HuH-7 (cell line): ENCODE measurements around the gene SLC9A6.

Source experiments
- DNase-seq: peaks from one replicate; pipeline ENCODE4 v3.0.0; 2011; ENCODE audit warnings: low spot score

SLC9A6 gene

DNA sequence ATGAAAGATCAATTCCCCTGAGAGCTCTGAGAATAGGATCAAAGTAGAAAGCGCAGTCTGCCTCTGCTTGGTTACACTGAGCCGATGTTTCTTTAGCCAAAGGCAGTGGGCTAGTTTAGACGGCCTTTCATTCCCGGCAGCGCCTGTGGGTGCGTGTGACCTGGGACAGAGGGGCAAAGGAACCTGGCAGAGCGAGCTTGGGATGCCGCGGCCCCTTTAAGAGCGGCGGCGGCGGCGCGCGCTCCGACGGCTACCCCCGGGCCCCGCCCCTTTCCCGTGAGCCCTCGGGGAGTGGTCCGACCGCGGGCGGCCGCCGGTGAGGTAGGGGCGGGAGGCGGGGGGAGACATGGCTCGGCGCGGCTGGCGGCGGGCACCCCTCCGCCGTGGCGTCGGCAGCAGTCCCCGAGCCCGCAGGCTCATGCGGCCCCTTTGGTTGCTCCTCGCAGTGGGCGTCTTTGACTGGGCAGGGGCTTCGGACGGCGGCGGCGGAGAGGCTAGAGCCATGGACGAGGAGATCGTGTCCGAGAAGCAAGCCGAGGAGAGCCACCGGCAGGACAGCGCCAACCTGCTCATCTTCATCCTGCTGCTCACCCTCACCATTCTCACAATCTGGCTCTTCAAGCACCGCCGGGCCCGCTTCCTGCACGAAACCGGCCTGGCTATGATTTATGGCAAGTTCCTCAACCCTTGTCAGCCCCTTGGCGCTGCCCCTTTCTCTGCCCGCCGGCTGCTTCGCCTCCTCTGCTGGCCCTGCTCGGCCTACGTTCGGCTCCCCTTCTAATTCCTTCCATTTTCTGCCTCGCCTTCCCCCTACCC is at the start of gene SLC9A6:
SLC9A6 (plus strand) TSS at position 279 of the 816 bp plus-strand sequence; CDS start at position 503, 224 bp downstream.
- DNase-seq, result peak; percentile 69

DNA sequence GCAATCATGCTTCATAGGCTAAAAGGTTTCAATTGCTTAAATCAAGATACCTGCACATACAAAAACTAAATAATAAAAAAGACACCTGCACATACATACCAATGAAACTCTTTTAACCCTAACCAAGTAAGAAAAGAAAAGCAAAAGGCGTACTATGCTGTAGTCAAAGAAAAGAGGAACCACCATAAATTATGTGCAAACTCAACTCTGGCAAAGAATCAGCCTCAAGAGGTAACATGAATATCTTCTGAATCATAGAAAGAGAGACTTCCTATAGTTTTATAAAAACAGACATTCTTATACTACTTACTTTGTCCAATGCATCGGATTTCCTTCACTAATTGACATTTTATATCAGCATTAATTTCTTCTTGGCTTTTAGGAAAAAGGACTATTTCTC is 40.7 kb upstream of the SLC9A6 start:
- DNase-seq, result no peak

DNA sequence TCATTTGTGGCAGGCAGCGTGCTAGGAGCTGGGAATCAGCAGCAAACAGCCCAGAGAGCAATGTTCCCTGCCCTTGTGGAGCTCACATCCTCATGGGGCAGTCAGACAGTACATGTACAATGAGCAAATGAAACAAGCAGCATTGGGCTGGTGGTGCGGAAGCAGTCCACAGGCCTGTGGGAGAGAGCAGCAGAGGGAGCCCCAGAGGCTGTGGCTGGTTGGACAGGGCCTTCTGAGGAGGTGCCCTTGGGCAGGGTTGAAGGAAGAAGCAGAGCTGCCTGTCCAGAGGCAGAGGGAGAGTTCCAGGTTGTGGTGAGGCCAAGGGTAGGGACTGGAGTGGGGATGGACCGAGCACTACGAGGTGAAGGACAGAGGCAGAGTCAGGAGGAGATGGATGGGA is 33.9 kb upstream of the SLC9A6 start:
- DNase-seq, result no peak

DNA sequence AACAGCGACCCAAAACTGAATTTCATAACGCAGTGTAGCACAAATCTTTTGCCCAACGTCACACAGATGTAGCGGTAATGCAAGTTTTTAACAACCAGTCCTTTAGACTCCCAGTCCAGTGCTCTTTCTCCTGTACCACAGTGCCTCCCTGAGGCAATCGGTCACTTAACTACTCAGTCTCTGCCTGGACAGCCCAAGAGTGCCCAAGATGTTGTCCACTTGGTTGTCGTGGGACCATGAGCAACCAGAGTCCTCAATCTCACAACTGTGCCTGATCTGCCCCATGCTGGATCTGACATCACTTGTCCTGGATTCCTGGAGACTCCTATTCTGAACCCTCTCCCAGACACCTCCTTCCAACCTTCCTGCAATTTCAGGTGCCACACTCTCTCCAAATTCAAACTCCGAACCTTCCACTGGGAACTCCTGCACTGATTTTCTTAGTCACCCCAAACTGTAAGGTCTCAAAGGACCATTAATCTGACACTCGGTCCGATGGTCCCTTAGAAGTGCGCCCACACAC is 12.1 kb upstream of the SLC9A6 start:
- no peak for DNase-seq

DNA sequence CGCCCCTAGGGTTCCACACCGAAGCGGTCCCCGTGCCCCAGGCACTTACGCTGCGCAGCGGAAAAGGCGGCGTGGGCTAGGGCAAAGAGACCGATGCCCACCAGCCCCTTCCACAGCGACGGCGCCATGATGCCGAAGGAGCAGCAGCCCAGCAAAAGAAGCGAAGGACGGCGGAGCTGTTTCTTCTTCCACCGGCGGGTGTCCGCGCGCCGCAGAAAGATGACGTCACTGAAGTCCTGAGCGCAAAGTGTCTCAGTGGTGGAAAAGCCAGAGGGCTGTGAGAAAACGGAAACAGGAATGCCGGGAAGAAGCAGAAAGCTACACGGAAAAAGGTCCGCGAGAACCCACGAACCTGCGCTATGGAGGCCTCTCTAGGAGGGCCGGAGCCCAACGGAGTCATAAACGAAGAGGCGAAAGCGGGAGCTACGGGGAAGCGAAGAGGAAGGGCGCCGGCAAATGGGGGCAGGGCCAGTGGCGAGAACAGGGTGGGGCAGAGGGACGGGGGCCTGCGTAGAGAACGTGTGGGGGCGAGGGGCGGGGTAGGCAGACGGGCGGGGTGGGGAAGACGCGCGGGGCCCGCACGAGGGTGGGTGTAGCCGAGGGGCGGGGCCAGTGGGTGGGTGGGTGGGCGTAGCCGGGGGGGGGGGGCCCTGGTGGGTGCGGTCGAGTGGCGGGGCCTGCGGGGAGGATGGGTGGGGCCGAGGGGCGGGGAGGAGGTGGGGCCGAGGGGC is 11.5 kb upstream of the SLC9A6 start, which contains the start of gene MMGT1:
MMGT1 (minus strand) TSS at position 441 of the 731 bp plus-strand sequence; CDS start at position 128, 313 bp downstream.
- DNase-seq, result peak; percentile 67

DNA sequence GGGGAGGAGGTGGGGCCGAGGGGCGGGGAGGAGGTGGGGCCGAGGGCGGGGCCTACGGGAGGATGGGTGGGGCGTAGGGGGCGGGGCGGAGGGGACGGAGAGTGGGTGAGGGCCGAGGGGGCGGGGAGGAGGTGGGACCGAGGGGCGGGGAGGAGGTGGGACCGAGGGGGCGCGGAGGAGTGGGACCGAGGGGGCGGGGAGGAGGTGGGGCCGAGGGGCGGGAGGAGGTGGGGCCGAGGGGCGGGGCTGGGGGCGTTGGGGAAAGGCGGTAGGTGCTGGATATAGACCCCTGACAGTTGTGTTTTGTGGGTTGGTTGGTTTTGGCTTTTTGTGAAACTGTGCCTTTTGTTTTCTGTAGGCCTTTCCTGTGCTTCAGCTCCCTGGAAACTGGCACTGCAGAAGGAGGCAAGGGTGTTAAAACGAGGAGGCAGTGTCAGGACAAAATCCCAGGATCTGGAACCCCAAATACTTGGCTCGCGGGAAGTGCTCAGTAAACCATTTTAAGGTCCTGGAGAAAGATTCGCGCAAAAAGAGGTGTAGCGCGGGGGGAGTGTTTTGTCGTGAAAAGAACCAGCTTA is 10.9 kb upstream of the SLC9A6 start:
- peak; percentile 64 for DNase-seq

DNA sequence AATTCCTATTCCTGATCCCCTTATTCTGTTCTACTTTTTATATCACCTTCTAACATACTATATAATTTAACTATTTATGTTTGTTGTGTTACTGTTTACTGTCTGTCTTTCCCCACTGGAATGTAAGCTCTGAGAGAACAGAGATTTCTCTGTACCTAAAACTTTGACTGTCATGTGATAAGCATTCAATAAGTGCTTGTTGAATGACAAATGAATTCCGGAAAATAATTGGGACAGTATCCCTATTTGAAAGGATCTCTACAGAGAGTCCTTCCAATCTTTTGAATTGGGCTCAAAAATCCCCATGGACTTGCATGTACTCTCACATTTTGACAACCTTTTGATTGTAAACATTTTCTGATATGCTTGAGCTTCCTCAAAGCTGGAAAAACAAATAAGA is 9.8 kb upstream of the SLC9A6 start:
- DNase-seq, result no peak

DNA sequence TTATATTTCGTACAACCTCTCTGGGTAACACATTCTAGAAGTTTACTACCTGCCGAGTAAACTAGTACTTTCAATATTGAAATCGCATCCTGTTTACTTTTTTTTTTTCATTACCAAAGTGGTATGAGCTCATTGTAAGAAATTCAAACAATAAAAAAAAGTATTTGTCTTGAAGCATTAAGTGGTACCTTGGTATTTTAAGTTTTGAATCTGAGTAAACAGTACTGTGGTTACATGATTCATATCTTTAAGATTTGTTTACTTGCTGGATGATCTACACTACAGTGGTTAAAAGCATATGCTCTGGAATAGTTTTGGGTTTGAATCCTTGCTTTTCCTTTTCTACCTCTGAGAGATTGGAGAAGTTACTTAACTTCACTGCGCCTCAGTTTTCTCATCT is 7.6 kb upstream of the SLC9A6 start:
- DNase-seq, result no peak

DNA sequence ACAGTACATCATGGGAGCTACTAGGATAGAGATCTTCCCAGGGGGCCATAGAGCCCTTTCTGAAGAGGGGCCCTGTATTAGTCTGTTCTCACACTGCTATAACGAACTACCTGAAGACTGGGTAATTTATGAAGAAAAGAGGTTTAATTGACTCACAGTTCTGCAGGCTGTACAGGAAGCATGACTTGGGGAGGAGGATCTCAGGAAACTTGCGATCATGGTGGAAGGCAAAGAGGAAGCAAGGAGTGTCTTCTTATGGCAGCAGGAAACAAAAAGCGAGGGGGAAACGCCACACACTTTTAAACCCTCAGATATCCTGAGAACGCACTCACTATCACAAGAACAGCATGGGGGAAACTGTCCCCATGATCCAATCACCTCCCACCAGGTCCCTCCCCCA is 4.2 kb upstream of the SLC9A6 start:
- no peak for DNase-seq

DNA sequence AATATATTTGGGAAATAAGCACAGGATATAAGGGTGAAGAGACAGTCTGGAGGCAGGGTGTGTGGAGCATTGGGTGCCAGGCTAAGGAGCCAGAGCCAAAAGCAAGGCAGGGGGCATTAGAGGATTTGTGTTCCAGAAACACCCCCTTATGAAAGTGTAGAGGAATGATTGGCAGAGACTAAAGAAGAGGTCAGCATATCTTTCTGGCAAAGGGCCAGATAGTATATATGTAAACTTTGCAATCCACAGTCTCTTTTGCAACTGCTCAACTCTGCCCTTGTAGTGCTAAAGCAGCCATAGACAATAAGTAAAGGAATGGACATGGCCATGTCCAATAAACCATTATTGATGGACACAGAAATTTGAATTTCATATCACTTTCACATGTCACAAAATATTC is 3.6 kb upstream of the SLC9A6 start:
- no peak for DNase-seq

DNA sequence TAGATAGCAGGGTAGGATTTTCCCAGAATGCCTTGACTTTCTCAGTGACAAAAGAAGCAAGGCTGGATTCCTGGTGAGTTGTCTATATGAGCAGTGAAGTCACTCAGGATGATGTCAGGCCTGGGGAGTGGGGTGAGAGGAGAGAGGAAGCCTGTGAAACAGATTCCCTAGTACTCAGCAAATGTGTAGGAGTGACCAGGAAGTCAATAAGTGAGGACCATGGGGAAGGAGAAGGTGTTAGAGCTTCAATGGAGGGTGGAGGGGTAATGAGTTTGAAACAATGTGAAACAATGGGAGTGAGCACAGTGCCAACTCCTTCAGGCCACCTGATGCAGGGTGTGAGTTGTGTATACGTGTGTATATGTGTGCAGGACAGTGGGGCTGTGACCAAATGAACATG is 2.4 kb upstream of the SLC9A6 start:
- no peak for DNase-seq

DNA sequence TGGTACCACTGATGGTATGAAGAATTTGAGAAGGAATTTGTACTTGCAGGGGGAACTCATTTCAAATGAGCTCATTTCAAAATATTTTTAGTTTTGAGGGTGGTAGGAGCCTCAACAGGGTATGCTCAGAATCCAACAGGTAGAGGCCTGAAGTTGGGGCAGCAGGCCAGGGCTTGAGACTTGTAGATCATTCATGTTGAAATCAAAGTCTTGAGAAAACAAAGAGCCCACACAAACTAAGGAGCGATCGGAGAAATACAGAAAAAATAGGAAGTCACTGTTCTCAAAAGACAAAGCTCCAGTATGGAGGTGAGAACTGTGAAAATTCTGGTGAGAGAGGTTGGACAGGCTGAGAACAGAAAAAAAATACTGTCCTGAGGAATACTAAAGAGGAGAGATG is 979 bp upstream of the SLC9A6 start:
- DNase-seq, result no peak

DNA sequence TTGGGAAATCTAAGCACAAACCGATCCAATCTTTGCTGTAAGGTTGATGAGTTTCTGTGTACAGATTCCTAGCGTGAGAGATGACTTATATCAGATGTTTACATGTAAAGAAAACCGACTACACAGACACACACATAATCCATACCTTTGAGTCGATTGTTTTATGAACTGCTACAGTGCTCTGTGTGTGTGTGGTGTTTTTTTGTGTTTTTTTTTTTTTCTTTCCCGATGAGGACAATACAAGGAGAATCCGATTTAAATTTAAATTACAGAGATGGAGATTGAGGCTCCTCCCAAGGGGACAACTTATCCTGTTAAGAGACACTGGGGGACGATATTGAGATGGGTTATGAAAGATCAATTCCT is 461 bp upstream of the SLC9A6 start:
- no peak for DNase-seq

DNA sequence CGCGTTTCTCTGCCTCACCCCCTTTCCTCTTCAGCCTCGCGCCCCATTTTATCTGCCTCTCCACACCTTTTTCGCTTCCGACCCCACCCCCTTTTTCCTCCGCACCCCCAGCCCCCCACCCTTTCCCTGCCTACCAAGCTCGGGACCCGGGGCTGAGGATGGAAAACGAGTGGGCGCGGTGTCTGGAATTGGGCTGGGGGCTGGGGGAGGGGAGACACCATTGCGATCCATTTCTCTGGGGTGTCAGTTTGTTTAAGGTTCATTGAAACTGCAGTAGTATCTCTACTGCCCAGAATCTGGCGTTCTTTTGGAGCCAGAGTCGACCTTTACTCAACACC is 707 bp downstream of the SLC9A6 start:
- DNase-seq, result peak; percentile 9

DNA sequence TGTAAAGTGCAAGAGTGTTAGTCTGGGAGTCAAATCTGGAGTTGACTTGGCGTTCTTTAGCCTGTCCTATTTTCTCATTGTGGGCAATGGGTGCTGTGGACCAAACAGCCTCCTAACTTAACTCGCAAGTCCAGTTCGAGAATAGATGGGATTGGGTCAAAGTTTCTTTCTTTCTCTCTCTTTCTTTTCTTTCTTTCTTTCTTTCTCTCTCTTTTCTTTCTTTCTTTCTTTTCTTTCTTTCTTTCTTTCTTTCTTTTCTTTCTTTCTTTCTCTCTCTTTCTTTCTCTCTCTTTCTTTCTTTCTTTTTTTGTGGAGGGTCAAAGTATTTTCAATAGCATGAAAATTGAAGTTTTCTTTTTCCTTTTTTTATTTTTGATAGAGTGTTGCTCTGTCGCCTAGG is 3.0 kb downstream of the SLC9A6 start:
- DNase-seq, result no peak

DNA sequence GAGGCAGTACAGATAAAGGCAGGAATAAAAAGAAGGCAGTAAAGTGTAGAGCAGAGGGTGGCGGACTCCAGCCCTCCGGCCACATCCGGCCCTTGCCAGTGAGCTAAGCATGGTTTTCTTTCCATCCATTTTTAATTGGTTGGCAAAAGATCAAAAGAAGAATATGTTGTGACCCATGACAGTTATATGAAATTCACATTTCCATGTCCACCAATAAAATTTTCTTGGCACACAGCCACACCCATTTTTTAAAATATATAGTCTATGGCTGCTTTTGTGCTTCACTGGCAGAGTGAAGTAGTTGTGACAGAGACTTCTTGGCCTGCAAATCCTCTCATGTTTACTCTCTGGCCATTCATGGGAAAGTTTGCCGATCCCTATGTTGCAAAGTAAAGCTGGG is 29.8 kb downstream of the SLC9A6 start:
- no peak for DNase-seq

DNA sequence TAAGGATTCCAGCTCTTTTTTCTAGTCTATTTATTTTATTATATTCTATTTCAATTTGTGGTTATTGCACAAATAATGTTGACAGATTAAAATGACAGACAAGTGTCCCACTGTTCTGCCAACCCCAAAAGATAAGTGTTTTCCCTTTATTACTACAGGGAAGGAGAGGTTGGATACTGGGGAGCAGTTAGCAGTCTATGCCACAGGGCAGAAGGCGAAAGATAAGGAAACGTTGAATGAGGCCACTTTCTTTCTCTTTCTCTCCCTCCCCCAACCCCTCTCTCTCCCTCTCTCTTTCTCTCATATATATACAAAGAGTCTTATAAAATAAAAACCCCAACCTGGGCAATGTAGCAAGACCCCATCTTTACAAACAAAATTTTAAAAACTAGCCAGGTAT is 31.6 kb downstream of the SLC9A6 start:
- DNase-seq, result no peak

DNA sequence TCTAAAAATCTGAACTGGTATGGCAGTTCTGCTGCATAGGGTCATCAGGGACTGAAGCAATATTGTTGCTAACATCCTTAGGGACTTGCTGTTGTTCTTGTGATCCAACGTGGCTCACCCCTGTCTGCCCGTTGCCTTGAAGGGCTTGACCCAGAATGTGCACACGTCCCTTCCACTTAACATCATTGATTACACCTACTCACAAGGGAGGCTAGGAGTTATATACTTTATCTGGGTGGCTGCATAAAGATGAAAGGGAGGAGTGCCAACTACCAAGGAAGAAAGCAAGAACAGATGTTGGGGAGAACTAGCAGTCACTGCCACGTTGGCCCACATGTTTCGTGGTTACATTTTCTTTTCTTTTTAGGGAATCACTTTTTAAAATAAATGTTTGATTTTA is 34.0 kb downstream of the SLC9A6 start:
- no peak for DNase-seq

DNA sequence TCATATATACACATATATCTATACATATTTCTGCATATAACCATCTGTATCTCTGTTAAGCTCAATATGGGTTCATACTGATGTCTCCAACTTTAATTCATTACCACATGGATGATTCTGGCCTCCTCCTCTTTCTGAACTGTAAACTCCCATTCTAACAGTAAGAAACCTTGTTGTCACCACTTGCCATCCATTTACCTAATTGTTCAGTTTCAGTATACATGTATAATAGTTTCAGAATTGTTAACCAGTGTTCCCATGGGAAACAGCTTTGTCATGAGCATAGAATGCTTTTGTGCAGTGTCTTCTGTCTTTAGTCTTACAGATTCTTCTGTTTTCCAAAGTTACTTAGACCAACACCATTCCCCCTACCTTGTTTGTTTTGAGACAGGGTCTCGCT is 35.9 kb downstream of the SLC9A6 start:
- DNase-seq, result no peak

DNA sequence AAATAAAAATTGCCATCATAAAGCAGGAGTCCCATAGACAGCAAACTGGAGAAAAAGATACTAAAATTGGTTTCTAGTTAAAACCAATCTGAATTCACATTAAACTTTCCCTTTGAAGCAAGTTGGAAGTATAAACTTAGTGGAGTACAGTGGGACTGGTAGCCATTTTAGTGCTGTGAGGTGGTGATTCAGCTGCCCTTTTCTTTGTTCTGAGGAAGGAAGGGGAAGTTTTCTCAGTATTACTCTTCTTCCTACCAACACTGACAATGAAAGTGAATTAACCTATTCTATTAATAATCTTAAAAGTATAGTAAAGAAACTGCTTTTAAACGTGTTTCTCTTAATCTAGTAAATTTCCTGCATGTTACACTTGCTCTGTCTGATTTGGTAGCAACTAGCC is 36.7 kb downstream of the SLC9A6 start:
- DNase-seq, result no peak

DNA sequence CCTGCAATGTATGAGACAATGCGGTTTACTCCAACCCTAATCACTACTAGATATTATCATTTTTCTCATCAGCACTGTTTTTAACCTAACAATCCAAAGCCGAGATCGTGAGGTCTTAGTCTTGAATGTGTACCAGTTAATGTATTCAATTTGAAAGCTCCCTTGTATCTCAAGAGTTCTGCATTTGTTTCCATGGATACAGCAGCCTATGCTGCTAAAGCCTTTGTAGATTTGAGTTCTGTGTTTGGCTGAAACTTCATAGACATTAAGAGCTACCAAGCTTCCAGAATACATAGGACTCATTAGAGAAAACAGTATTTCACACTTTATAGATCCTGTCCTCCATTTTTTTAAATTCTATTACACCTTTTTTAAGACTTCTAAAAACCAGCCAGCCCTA is 39.9 kb downstream of the SLC9A6 start:
- DNase-seq, result no peak

DNA sequence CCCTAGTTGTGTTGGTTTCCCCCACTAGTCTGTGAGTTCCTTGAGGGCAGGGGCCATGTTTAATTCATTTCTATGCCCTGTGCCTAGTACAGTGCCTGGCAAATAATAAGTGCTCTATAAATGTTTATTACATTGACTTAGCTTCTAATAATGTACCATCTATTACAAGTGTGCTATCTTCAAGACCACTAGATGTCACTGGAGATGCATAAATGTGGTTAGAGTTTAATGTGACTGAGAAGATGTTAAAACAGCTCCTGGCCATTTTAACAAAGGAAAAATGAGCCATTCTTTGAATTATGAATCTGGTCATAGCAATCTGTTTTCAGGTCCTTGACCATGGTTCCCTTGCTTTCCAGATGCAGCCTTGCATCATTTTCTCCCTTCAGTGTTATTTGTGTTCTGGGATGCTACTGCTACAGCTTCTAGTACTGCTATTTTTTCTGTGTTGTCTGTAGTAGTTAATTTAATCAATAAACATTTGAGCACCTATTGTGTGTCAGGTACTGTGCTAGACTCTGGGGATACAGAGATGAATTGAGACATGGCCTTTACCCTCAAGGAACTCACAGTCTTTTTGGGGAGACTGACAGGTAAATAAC is 43.2 kb downstream of the SLC9A6 start:
- peak; percentile 20 for DNase-seq

DNA sequence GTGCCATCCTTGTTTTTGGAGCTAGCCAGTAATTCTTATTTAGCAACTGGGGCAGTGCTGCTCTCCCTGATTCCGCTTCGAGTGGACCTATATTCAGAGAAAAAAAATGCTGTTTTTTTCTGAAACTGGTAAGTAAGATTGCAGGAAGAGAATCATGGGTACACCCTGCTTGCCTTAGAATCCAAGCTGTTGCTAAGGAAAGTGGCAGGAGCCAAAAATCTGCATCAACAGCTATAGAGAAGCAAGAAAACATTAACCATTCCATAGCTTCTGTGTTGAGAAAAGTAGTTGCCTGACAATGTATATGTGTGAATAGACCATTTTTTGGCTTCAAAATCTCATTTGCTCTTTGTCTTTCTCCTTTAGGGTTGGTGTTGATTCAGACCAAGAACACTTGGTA is 44.5 kb downstream of the SLC9A6 start:
- DNase-seq, result no peak
